ENCODE results near the gene LRRC3.

LRRC3 gene

DNA sequence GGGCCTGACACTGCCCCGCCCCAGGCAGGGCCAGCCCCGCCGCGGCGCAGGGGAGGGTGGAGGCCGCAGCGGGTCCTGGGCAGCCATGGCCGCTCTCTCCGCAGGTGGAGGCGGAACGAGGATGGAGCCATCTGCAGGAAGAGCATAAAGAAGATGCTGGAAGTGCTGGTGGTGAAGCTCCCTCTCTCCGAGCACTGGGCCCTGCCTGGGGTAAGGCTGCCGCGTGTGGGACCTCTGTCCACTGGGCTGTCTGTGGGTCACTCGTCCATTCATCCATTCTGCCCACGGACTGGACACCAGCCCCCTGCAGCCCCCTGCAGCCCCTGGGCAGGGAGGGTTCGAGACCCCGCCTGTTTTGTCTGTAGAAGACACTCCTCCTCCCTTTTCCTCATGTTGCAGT, 18.4 kb upstream of the LRRC3 start:
- Histone ChIP-seq H3K79me1 (replicated peaks; ENCODE audit: low read length, poor library complexity, severe bottlenecking) (no peaks in the 10 kb centered on the region), H3K4me2 (ENCODE audit: low read length, poor library complexity, severe bottlenecking) (no peak overlapping the region), H3K4me1 (ENCODE audit: control insufficient read depth, insufficient read depth, low read depth, low read length) (peaks cover 4% of the 10 kb centered on the region), H3K23ac (ENCODE audit: low read length in 2 of 2) (no peak overlapping the region), H2BK12ac (ENCODE audit: low read length in 2 of 2) (no peak overlapping the region), H2BK15ac (ENCODE audit: low read depth, poor library complexity, severe bottlenecking) (no peak overlapping the region), H2BK120ac (ENCODE audit: low read depth, low read length) (no peak overlapping the region), H3K9me3 (ENCODE audit: control insufficient read depth, low read length) (peaks cover 3% of the 10 kb centered on the region), H3K9ac (ENCODE audit: low read length) (no peak overlapping the region), H3K27me3 (ENCODE audit: control insufficient read depth in 1 of 2, insufficient read depth in 1 of 2, low read length in 2 of 2) (no peaks in the 10 kb centered on the region), H2AFZ (ENCODE audit: low read depth, low read length) (no peak overlapping the region), H4K8ac (ENCODE audit: low read length) (no peak overlapping the region), H3K27ac (ENCODE audit: low read length, poor library complexity, severe bottlenecking) (no peak overlapping the region), H3K4me3 (ENCODE audit: insufficient read depth in 1 of 2, low read depth in 1 of 2, low read length in 2 of 2) (no peak overlapping the region), H2BK5ac (ENCODE audit: low read depth, low read length, poor library complexity, severe bottlenecking) (no peak overlapping the region), H3K4ac (ENCODE audit: low read depth in 1 of 2, low read length in 2 of 2) (no peak overlapping the region), H2AK5ac (ENCODE audit: low read length, severe bottlenecking) (no peak overlapping the region), H4K91ac (ENCODE audit: low read length) (no peak overlapping the region), H3K14ac (ENCODE audit: low read length in 2 of 2) (no peak overlapping the region), H3K36me3 (ENCODE audit: control insufficient read depth in 1 of 2, insufficient read depth in 2 of 2, low read depth in 1 of 2, low read length in 2 of 2) (peaks cover 0 to 3% of the 10 kb centered on the region in 2 experiments), H3K18ac (ENCODE audit: low read depth in 1 of 2, low read length in 2 of 2) (no peak overlapping the region)
- no peak for DNase-seq
- 84% methylated on average over 18 of the region's 18 CpGs for WGBS

DNA sequence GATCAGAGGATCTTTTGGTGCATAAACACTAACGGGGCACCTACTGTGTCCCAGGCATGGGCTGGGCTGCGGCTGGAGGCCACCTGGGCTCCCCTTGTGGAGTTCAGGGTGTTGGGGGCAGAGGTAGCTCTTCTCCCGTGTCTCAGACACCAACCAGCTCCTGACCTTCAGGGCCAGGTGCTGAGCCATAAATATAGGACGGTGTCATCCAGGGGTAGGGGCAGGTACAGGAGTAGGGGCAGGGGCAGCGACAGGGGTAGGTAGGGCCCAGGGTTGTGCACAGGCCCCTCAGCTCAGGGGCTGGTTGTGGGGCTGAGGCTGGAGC, 18.0 kb upstream of the LRRC3 start:
- 72% methylated on average over 5 of the region's 5 CpGs for WGBS
- Histone ChIP-seq H3K4me2 (ENCODE audit: low read length, poor library complexity, severe bottlenecking) (no peak overlapping the region), H2BK15ac (ENCODE audit: low read depth, poor library complexity, severe bottlenecking) (no peak overlapping the region), H3K36me3 (ENCODE audit: control insufficient read depth in 1 of 2, insufficient read depth in 2 of 2, low read depth in 1 of 2, low read length in 2 of 2) (peaks cover 0 to 3% of the 10 kb centered on the region in 2 experiments), H3K9ac (ENCODE audit: low read length) (no peak overlapping the region), H2BK120ac (ENCODE audit: low read depth, low read length) (no peak overlapping the region), H3K9me3 (ENCODE audit: control insufficient read depth, low read length) (peaks cover 2% of the 10 kb centered on the region), H3K4me1 (ENCODE audit: control insufficient read depth, insufficient read depth, low read depth, low read length) (peaks cover 4% of the 10 kb centered on the region), H3K14ac (ENCODE audit: low read length in 2 of 2) (no peak overlapping the region), H3K23ac (ENCODE audit: low read length in 2 of 2) (no peak overlapping the region), H3K79me1 (replicated peaks; ENCODE audit: low read length, poor library complexity, severe bottlenecking) (no peaks in the 10 kb centered on the region), H2BK5ac (ENCODE audit: low read depth, low read length, poor library complexity, severe bottlenecking) (no peak overlapping the region), H2AK5ac (ENCODE audit: low read length, severe bottlenecking) (no peak overlapping the region), H3K4me3 (ENCODE audit: insufficient read depth in 1 of 2, low read depth in 1 of 2, low read length in 2 of 2) (no peak overlapping the region), H3K4ac (ENCODE audit: low read depth in 1 of 2, low read length in 2 of 2) (no peak overlapping the region), H3K18ac (ENCODE audit: low read depth in 1 of 2, low read length in 2 of 2) (no peak overlapping the region), H3K27me3 (ENCODE audit: control insufficient read depth in 1 of 2, insufficient read depth in 1 of 2, low read length in 2 of 2) (no peaks in the 10 kb centered on the region), H4K8ac (ENCODE audit: low read length) (no peak overlapping the region), H3K27ac (ENCODE audit: low read length, poor library complexity, severe bottlenecking) (no peak overlapping the region), H2AFZ (ENCODE audit: low read depth, low read length) (no peak overlapping the region), H4K91ac (ENCODE audit: low read length) (no peak overlapping the region), H2BK12ac (ENCODE audit: low read length in 2 of 2) (no peak overlapping the region)
- no peak for DNase-seq

DNA sequence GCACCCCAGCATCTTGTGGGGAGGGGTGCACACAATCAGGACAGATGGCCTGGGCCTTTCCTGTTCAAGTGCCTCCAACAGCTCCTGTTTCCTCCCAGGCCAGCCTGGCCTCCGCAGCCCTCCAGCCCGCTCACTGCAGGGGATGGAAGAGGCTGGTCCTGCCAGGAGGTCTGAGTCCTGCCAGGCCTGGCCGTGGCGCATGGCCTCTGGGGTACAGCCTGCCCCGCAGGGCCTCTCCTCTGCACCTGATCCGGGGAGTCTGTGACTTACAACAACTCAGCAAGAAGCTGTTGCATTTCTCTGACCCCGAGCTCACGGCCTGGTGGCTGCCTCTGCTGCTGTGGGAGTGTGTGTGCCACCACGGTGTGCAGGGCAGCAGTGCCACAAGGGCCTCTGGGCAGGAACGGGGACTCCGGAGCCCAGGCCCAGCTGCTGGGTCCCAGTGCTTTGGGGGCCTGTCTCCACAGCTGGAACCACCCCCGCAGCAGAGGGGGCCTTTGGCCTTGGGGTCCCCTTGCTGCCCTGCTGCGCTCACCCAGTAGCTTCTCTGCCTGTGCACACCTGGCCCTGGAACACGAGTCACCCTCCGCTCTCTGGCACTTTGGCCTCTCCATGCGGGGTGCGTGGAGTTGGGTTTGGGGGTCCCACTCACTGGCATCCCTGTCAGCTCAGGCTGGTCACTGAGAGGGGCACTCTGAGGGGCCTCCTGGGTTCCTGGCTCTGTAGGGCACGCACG, 17.4 kb upstream of the LRRC3 start:
- no peak overlapping the region for H4K8ac ChIP-seq (ENCODE audit: low read length)
- no peak overlapping the region for H2BK5ac ChIP-seq (ENCODE audit: low read depth, low read length, poor library complexity, severe bottlenecking)
- H2AFZ ChIP-seq (ENCODE audit: low read depth, low read length) = no peak overlapping the region
- H3K23ac ChIP-seq (ENCODE audit: low read length in 2 of 2) = no peak overlapping the region
- H3K36me3 ChIP-seq (ENCODE audit: control insufficient read depth in 1 of 2, insufficient read depth in 2 of 2, low read depth in 1 of 2, low read length in 2 of 2) = peaks cover 0 to 3% of the 10 kb centered on the region in 2 experiments
- no peaks in the 10 kb centered on the region for H3K79me1 ChIP-seq (replicated peaks; ENCODE audit: low read length, poor library complexity, severe bottlenecking)
- peaks cover 0 to 5% of the 10 kb centered on the region in 2 experiments for H3K27me3 ChIP-seq (ENCODE audit: control insufficient read depth in 1 of 2, insufficient read depth in 1 of 2, low read length in 2 of 2)
- no peak overlapping the region for H3K4ac ChIP-seq (ENCODE audit: low read depth in 1 of 2, low read length in 2 of 2)
- H3K4me3 ChIP-seq (ENCODE audit: insufficient read depth in 1 of 2, low read depth in 1 of 2, low read length in 2 of 2) = no peak overlapping the region
- no peak overlapping the region for H2BK12ac ChIP-seq (ENCODE audit: low read length in 2 of 2)
- no peak overlapping the region for H3K27ac ChIP-seq (ENCODE audit: low read length, poor library complexity, severe bottlenecking)
- WGBS = 87% methylated on average over 19 of the region's 19 CpGs
- H3K4me1 ChIP-seq (ENCODE audit: control insufficient read depth, insufficient read depth, low read depth, low read length) = peaks cover 4% of the 10 kb centered on the region
- no peak overlapping the region for H2BK120ac ChIP-seq (ENCODE audit: low read depth, low read length)
- H3K18ac ChIP-seq (ENCODE audit: low read depth in 1 of 2, low read length in 2 of 2) = no peak overlapping the region
- H3K9me3 ChIP-seq (ENCODE audit: control insufficient read depth, low read length) = no peaks in the 10 kb centered on the region
- H2BK15ac ChIP-seq (ENCODE audit: low read depth, poor library complexity, severe bottlenecking) = no peak overlapping the region
- no peak for DNase-seq
- H3K4me2 ChIP-seq (ENCODE audit: low read length, poor library complexity, severe bottlenecking) = no peak overlapping the region
- H2AK5ac ChIP-seq (ENCODE audit: low read length, severe bottlenecking) = no peak overlapping the region
- no peak overlapping the region for H4K91ac ChIP-seq (ENCODE audit: low read length)
- no peak overlapping the region for H3K9ac ChIP-seq (ENCODE audit: low read length)
- no peak overlapping the region for H3K14ac ChIP-seq (ENCODE audit: low read length in 2 of 2)

DNA sequence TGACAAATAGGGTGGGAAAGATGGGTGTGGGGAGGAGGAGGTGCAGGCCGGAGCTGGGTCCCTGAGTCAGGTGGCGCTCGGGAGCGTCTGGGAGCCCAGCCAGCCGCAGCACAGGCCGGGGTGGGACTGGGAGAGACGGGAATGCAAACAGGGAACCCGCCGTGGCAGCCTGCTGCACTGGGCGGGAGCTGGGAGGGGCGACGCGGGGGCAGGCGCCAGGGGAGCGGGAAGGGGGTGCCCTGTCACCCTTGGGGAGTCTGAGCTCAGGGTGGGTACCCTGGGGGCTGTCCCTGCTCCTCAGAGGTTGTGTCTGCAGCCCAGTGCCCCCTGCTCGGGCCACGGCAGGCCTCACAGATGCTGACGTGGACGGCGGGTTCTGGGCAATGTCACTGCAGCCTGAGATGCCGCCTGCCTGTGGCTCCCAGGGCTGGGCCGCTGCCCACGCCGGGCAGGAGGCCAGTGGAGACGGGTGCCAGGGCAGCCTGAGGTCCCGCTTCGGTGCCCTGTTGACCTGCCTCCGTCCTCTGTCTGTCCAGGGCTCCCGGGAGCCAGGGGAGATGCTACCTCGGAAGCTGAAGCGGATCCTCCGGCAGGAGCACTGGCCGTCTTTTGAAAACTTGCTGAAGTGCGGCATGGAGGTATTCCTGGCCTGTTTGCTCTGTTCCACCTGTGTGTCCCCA, 16.6 kb upstream of the LRRC3 start:
- H3K27me3 ChIP-seq (ENCODE audit: control insufficient read depth in 1 of 2, insufficient read depth in 1 of 2, low read length in 2 of 2) = peaks cover 0 to 5% of the 10 kb centered on the region in 2 experiments
- no peak overlapping the region for H3K9ac ChIP-seq (ENCODE audit: low read length)
- peaks cover 0 to 3% of the 10 kb centered on the region in 2 experiments for H3K36me3 ChIP-seq (ENCODE audit: control insufficient read depth in 1 of 2, insufficient read depth in 2 of 2, low read depth in 1 of 2, low read length in 2 of 2)
- H3K4me3 ChIP-seq (ENCODE audit: insufficient read depth in 1 of 2, low read depth in 1 of 2, low read length in 2 of 2) = no peak overlapping the region
- no peak overlapping the region for H2AK5ac ChIP-seq (ENCODE audit: low read length, severe bottlenecking)
- no peak overlapping the region for H2BK5ac ChIP-seq (ENCODE audit: low read depth, low read length, poor library complexity, severe bottlenecking)
- no peak overlapping the region for H3K18ac ChIP-seq (ENCODE audit: low read depth in 1 of 2, low read length in 2 of 2)
- no peak overlapping the region for H2BK12ac ChIP-seq (ENCODE audit: low read length in 2 of 2)
- no peak overlapping the region for H4K8ac ChIP-seq (ENCODE audit: low read length)
- peaks cover 4% of the 10 kb centered on the region for H3K4me1 ChIP-seq (ENCODE audit: control insufficient read depth, insufficient read depth, low read depth, low read length)
- no peak overlapping the region for H2BK15ac ChIP-seq (ENCODE audit: low read depth, poor library complexity, severe bottlenecking)
- H3K4ac ChIP-seq (ENCODE audit: low read depth in 1 of 2, low read length in 2 of 2) = no peak overlapping the region
- 86% methylated on average over 28 of the region's 34 CpGs for WGBS
- H3K9me3 ChIP-seq (ENCODE audit: control insufficient read depth, low read length) = no peaks in the 10 kb centered on the region
- no peak overlapping the region for H3K14ac ChIP-seq (ENCODE audit: low read length in 2 of 2)
- no peak overlapping the region for H2BK120ac ChIP-seq (ENCODE audit: low read depth, low read length)
- H3K4me2 ChIP-seq (ENCODE audit: low read length, poor library complexity, severe bottlenecking) = no peak overlapping the region
- no peak overlapping the region for H4K91ac ChIP-seq (ENCODE audit: low read length)
- H3K23ac ChIP-seq (ENCODE audit: low read length in 2 of 2) = no peak overlapping the region
- H3K79me1 ChIP-seq (replicated peaks; ENCODE audit: low read length, poor library complexity, severe bottlenecking) = no peaks in the 10 kb centered on the region
- no peak for DNase-seq
- no peak overlapping the region for H2AFZ ChIP-seq (ENCODE audit: low read depth, low read length)
- no peak overlapping the region for H3K27ac ChIP-seq (ENCODE audit: low read length, poor library complexity, severe bottlenecking)
